HG02571 (cell line): Measurements from ENCODE around the gene OTOP2.
"Not testable (repeated sequence)": the region's sequence is repeated elsewhere in the genome, so short reads cannot be mapped to it uniquely, and the experiment has no call there.

Experiments
- ATAC-seq: cut with Tn5 transposase; IDR thresholded peaks from one replicate; pipeline ENCODE4 v1.9.1; 2021; ENCODE audit warnings: mild to moderate bottlenecking, moderate library complexity; ENCODE audit not compliant: unreplicated experiment

OTOP2 gene

DNA sequence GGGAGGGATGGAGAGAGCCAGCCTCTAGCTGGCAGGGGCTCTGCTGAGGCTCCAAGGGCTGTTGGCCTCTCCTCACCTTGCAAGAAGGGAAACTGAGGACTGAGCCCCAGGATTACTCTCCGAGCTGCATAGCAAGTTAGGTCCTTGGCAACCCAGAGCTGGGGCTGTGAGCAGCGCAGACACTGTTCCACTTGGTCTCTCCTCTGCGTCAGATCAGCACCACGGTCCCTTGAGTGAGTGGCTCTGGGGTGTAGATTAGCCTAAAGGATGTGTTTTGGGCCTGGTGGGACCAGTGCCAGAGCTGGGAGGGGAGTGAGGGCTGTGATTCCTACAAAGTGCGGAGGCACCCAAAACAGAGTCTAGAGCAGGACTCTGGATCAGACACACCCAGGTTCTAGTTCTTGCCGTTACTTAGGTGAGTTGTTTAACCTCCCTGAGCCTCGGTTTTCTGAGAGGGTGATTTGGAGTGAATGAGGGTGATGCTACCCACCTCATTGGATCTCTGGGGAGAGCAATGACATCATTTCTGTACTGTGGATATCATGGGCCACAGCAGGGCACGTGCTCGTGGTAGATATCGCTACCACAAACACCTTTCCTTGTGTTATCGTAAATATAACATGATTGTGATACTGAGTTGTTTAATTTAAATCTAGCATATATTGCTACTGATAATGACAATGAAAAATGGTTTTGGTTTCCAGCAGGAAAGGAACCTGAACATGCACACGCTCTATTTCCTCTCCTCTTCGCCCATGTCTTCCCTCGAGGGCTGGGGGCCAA is 22.5 kb upstream of the OTOP2 start:
- no peak for ATAC-seq

DNA sequence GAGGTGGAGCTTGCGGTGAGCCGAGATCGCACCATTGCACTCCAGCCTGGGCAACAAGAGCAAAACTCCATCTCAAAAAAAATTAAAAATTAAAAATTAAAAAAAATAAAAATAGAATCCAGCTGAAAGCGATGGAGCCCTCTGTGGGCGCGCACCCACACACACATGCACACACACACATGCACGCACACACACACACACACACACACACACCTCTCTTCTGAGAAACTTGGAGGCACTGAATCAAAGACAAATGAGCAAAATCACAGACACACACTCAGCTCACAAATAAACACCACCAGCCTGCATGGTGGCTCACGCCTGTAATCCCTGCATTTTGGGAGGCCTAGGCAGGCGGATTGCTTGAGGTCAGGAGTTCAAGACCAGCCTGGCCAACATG is 21.0 kb upstream of the OTOP2 start:
- no peak for ATAC-seq

DNA sequence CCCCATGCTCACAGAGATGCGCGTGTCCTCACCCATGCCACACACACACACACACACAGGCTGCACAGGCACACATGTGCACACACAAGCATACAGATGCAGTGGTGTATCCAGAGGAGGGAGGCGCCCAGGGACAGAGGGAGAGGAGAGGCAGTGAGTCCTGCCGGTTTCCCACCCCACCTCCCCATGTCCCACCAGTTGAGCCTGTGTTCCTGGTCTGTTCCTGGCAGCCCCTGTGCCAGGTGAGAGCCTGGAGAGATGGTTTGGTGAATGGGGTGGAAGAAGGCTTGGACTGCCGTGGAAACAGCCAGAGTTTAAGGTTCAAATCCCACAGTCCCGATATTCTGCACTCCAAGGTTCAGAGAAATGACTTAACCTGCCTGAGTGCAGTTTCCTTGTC is 20.4 kb upstream of the OTOP2 start:
- no peak for ATAC-seq

DNA sequence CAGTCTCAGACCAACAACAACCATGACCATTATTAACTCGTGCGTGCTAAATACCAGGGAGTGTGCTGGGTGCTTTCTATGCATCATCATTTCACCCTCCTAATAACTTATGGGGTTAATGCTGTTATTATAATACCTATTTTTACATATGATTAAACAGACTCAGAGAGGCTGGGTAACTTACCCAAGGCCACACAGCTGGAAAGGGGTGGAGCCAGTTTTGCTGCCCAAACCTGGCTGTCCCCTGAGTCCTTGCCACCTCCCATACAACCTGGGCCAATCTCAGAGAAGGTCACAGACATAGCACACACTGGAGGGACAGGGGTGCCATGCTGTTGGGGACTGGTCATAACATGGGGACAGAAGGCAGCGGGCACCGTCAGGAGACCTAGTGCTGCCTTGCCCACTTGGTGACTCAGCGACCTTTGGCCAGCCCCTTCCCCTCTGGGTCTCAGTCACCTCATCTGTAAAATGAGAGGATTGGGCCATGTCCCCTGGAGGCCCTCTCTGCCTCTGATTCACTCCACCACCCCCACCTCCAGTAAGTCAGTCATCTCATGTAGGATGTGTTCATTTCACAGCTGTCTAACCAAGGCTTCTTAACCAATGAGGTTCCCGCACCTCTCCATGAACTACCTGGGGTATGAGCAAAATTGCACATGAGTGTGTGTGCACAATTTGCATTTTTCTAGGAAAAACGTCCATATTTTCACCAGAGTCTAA is 19.2 kb upstream of the OTOP2 start:
- ATAC-seq: no peak

DNA sequence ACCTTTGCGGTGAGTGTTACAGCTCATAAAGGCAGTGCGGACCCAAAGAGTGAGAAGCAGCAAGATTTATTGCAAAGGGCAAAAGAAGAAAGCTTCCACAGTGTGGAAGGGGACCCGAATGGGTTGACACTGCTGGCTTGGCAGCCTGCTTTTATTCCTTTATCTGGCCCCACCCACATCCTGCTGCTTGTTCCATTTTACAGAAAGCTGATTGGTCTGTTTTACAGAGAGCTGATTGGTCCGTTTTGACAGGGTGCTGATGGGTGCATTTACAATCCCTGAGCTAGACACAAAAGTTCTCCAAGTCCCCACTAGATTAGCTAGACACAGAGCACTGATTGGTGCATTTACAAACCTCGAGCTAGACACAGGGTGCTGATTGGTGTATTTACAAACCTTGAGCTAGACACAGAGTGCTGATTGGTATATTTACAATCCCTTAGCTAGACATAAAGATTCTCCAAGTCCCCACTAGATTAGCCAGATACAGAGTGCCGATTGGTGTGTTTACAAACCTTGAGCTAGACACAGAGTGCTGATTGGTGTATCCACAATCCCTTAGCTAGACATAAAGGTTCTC is 17.8 kb upstream of the OTOP2 start:
- not testable (repeated sequence) for ATAC-seq

DNA sequence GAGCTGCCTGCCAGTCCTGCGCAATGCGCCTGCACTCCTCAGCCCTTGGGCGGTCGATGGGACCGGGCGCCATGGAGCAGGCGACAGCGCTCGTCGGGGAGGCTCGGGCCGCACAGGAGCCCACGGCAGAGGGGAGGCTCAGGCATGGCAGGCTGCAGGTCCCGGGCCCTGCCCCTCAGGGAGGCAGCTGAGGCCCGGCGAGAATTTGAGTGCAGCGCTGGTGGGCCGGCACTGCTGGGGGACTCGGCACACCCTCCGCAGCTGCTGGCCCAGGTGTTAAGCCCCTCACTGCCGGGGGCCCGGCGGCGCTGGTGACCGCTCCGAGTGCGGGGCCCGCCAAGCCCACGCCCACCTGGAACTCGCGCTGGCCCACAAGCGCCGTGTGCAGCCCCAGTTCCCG is 17.1 kb upstream of the OTOP2 start:
- ATAC-seq: no peak

DNA sequence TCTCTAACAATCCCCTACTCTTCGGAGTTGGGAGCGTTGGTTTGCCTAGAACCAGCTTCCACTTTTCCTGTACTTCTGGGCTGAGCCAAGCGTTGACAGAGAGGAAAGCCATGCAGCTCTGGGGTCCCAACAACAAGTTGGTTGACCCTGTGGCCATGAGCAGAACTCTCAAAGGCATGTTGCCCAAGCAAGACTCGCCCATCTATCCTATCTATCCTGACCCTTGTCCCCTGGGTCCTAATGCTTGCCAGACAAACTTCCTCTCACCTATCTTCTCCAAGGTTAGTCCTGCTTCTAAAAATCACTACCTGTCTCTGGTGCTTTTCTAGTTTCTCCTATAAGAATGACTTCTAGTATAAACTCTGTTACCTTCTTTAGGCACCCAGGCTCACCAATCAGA is 15.0 kb upstream of the OTOP2 start:
- ATAC-seq: not testable (repeated sequence)

DNA sequence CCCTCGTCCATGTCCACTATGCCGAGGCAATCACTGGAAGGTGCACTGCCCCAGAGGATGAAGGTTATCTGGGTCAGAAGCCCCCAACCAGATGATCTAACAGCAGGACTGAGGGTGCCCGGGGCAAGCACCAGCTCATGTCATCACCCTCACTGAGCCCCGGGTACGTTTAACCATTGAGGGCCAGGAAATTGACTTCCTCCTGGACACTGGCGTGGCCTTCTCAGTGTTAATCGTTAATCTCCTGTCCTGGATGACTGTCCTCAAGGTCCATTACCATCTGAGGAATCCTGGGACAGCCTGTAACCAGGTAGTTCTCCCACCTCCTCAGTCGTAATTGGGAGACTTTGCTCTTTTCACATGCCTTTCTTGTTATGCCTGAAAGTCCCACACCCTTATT is 12.7 kb upstream of the OTOP2 start:
- not testable (repeated sequence) for ATAC-seq

DNA sequence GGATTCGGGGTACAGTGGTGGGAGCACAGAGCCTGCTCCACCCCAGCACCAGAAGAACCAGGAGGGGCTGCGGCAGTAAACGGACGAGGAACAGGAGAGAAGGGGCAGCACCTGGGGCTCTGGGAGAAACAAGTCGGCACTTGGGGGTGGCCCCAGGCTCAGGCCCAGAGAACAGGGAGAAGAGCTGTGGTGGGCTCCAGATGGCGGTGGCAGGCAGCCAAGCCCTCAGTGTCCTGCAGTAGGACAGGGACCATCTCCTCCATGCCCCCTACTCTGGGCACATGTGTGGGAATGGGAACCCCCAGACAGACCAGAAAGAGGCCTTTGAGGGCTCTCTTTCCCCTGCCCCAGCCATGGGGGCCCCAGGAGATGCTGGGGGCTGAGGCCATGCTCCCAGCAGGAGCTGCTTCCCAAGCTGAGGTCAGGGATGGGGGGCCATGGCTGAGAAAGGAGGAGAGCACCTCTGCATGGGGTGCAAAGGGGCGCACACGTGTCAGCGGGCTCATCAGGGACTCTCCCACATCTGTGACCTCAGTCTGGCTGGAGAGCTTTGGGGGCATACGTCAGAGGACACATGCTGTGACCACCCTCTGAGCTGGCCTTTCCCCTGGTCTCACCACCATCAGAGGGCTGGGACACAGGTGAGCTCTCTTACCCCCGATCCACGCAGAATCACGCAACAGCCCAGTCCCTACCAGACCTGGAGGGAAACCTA is 7.8 kb upstream of the OTOP2 start:
- no peak for ATAC-seq

DNA sequence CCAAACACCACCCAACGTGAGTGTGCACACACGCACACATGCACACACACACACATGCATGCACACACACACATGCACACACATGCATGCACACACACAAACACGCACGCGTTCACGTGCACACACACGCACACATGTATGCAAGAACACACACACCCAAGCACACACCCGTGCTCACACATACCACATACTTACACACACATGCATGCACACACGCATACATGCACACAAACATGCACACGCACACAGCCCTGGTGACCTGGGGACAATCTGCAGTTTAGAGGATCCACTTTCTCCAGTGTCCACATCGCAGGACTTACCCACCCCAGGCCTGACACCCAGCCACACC is 7.2 kb upstream of the OTOP2 start:
- no peak for ATAC-seq

DNA sequence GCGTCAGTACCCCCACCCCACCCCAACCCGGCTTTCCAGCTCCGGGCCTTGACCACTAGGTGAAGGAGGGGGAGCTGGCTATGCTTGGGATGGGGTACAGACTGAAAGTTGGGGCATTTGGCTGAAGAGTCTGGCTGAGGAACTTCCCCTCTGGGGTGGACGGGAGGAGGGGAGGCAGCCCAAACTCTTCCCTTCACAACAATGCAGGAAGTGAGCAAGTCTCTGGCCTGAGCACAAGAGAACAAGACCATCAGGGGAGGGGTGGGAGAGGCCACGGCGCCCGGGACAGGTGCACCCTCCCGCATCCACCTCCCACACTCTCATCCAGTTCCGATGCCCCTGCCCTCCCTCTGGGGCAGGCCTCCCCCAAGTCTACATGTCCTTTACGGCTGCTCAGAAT is 6.6 kb upstream of the OTOP2 start:
- ATAC-seq: no peak

DNA sequence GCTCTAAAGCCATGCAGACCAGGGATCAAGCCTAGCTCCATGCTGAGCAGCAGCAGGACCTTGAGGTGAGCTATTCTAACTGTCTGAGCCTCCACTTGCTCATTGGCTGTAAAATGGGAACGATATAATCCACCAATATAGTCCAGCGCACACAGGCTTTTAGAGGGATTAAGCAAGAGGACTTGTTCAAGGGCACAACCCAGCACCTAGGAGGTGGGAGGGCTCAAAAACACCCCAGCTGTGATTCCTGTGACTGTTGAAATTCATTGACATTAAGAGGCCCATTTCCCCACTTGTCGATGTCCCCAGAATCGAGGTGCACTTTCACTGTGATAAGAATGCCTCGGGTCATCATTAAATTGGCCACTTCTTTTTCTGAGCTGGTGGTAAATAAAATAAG is 5.2 kb upstream of the OTOP2 start:
- ATAC-seq: no peak

DNA sequence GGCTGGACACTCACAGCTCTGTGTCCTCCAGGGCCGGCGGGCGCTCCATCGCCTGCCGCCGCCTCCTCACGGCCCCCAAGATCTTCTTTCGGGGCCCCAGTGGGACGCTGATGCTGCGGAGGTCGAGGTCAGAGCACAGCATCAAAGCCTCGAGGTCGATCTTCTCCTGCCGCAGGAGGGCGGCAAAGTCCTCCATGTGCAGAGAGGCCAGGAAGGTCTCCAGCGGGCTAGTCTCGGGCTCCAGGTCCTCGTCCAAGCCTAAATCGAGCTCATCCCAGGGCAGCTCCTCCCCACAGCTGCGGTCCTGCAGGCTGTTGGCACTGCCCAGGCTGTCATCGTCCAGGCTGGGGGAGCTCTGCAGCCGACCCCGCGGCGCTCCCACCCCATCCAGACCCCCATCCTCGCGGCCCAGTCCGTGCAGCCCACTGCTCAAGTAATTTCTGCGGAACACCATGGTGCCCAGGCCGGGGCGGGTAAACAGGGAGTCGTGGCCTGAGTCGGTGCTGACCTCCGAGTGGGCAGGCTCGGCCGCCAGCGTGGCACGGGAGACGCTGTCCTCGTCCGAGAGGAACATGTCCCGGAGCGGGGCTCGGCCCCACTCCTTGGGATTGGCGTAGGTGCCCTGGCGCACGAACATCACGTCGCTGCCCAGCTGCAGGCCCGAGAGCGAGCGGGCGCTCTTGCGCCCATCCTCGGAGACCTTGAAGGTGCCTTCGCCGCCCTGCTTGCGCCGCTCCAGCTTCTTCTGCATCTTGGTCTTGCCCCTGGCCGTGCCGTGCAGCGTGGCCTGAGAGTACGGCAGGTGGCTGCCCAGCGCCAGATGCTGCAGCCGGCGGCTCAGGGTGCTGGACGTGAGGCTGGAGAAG is 4.4 kb upstream of the OTOP2 start:
- ATAC-seq: no peak

DNA sequence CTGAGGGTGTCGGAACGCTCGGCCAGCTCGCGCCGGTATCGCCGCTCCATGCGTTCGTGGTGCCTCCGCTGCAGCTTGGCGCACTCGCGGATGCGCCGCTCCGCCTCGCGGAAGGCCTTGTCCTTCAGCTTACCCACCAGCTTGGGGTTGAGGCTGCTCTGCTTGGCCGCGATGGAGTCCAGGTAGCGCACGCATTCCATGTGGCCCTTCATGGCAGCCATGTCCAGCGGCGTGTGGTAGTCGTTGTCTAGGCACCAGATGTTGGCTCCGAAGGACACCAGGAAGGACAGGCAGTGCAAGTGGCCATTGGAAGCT is 3.8 kb upstream of the OTOP2 start:
- ATAC-seq: no peak

DNA sequence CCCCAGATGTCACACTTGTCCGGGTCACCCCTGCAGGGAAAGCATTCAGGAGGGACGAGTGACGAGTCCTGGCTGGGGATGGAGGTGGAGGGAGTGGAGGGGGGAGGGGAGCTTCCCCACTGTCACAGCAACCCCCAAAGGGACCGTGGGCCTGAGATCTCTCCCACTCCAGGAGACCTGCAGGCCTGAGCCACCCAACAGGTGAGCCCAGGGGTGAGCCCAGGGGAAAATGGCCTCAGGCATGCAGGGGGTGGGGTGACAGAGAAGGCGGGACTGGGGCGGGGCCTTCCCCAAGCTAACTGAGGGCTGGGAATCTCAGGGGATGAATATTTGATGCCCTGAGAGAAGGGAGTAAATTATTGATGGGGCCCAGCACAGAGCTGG is 3.4 kb upstream of the OTOP2 start:
- ATAC-seq: no peak

DNA sequence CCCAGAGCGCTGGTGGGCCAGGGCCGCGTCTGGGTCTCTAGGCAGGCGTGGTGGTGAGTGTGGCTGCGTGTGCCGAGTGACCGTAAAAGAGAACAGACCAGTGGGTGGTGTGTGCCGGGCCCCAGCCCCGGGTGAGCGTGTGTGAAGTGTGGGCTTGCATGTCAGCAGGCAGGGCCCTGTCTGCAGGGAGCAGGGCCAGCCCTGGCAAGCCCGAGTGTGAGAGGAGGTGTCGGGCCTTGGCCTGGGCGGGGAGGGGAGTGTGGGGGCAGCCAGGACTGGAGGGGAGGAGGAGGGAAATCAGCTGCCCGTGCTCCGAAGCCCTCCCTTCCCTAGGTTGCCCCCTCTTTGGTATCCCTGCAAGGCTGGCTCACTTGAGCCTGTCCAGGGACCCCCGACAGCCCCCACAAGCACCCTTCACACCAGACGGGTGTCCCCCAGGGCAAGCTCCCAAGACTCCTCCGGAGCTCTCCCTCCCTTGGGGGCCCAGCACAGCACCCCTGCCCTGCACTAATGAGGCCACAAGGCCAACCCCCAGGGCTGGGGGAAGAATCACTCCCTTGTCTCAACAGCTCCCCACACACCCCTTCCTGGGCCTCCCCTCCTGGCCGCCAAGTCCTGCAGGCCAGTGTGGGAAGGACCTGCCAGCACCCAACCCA is 2.9 kb upstream of the OTOP2 start:
- no peak for ATAC-seq

DNA sequence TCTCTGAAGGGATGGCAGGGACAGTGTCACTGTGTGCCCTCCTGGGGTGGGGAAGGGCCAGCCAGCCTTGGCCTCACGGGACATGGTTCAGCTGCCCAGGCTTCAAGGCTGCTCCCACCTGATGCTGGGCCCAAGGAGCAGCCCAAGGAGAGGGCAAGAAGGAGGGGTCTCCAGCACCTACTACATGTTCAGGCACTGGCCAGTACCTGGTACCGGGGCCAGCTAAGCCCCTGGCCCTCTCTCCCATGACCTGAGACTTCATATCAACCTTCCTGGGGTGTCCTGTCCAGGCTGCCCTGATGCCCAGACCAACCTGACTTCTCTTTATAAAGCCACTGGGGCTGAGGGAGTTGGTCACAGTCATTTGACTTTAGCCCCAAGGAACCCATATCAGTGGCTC is 2.3 kb upstream of the OTOP2 start:
- ATAC-seq: no peak

DNA sequence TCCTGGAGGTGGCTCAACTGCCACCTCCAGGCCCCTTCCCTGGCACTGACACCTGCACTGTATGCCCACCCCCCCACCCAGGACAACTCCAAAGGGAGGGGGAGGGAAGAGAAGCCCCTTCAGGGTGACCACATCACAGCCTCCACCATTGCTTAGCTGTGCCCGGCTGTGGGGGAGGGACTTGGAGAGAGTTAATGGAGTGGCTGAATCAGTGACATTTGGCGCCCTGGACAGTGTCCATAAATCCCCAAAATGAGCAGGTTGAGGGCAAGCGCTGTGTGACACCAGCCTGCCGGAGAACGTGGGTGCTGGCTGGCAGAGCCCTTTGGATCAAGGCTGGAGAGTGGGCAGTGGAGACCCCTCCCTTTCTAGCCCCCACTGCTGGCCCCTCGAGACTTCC is 1.9 kb upstream of the OTOP2 start:
- ATAC-seq: no peak

DNA sequence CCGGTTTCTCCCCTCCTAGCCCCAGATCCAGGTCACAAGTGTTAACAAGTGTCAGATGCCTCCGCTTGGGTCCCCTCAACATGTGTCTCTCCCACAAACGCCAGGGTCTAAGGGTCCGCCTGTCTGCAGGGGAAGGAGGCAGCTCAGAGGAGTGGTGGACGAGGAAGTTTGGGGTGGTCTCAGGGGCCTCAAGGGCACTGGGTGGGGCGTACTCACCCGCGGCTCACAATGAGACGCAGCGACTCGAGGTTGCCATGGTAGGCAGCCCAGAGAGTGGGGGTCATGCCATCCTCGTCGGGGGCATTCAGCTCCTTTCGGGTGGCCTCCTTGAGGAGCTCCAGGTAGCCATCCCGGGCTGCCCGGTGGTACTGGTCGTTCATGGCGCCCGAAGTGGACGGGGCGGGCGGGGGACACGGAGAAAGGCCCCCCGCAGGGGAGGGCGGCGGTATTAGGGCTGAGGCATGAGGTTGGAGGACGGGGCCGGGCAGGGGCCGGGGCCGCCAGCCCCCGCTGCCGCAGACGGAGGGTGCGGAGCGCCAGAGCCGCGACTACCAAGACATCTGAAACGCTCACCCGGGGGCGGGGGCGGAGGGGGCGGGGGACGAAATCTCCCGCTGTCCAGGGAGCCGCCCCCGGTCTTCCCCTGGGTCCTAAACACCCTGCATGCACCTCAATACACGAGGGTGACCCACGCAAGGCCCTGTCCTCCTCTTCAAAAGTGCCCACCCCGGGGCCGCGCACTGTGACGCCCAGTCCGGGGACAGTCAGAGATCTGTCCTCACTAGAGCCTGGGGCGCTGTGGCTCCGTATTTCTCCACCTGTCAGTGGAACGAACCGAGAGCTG is 1.2 kb upstream of the OTOP2 start, which contains the start of gene USH1G:
TSS of gene USH1G (minus strand) at position 562 of the 844 bp plus-strand sequence. CDS start at position 380, 182 bp downstream.
- ATAC-seq: no peak
